Measurements from ENCODE around the gene ACTR3C. TPM values are rescaled to one million over a fixed set of nuclear protein-coding genes. Genes with fewer than 3 reads are reported as not detected.

Gene ACTR3C
- total RNA-seq (10 to 100 TPM; 14.5 to 50.0 (median 31.8) TPM), polyA plus RNA-seq (10 to 100 TPM in 2 of 3 donors, 1 to 10 TPM in 1; 6.6 to 16.9 (median 10.7) TPM)
- long read RNA-seq, donor 1, full-length matches to known transcripts, result 1 of 1 reads
- long read RNA-seq, donor 1, partial matches to known transcripts, result 0 of 1 reads
- long read RNA-seq, donor 1, other reads (novel, unspliced or antisense), result 0 of 1 reads
- long read RNA-seq, donor 2, result 0 reads
- long read RNA-seq, donor 3, result 0 reads
- long read RNA-seq, donor 4, partial matches to known transcripts, result 2 of 15 reads
- long read RNA-seq, donor 4, other reads (novel, unspliced or antisense), result 13 of 15 reads
- long read RNA-seq, donor 5, partial matches to known transcripts, result 3 of 17 reads
- long read RNA-seq, donor 5, other reads (novel, unspliced or antisense), result 14 of 17 reads
- long read RNA-seq, donor 6, partial matches to known transcripts, result 2 of 10 reads
- long read RNA-seq, donor 6, other reads (novel, unspliced or antisense), result 8 of 10 reads
- long read RNA-seq, donor 7, result 0 reads
- long read RNA-seq, donor 8, full-length matches to known transcripts, result 2 of 32 reads
- long read RNA-seq, donor 8, partial matches to known transcripts, result 16 of 32 reads
- long read RNA-seq, donor 8, other reads (novel, unspliced or antisense), result 14 of 32 reads
- long read RNA-seq, donor 9, result 0 reads
- long read RNA-seq, donor 10, result 0 reads

DNA sequence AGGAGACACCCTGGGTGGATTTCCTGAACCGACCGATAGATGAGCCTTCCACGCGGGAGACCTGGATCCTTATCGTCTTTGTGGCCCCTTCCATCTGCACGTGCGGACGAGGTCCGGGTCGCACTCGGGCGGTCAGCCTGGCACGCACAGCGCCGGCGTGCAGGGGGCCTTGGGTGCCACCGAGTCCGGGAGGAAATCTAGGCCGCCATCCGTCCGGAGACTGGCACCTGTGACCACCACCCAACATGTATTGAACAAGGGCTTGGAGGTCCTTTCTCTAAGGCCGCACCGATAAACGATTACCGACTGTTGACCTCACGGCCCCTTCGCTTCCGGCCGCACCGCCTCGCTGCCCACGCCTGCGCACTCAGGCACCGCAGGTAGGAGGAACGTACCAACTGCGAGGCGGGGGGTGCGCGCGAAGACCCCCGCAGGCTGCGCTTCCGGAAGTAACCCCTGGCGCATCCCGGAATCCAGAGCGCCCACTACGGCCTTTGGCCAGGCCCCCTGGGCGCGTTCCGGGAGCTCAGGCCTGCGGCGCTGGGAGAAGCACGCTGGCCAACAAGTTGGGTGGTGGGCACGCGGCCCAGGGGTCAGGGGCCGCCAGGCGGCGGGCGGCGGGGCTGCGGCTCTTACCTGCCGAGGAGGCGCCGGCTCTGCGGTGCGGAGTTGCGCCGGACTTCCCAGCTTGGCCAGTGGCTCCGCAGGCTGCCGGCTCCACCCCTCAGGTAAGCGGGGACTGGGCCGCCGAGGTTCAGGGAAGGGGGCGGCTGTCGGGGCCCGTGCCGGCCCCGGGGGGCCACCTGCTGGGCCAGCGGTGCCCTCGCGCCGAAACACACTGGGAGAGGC is at the start of gene ACTR3C, which contains the start of gene LRRC61:
ACTR3C (minus strand) TSS at position 713 of the 849 bp plus-strand sequence. CDS start 28,249 bp downstream, outside the sequence.
LRRC61 (plus strand) TSS at position 523 of the 849 bp plus-strand sequence. CDS start 13,507 bp downstream, outside the sequence.
- H3K36me3 ChIP-seq (replicated peaks in 1 of 2), result peaks cover 0 to 15% of the 10 kb centered on the region in 2 donors
- no peaks in the 10 kb centered on the region for H3K9me3 ChIP-seq (replicated peaks in 1 of 3)
- intact Hi-C loops (cut with DNase I), result no loop called here
- peak within 1 kb of the TSS; percentile 16 to 88 (median 46) for H3K4me3 ChIP-seq
- H3K4me1 ChIP-seq (replicated peaks in 1 of 2), result peaks cover 19 to 68% of the 10 kb centered on the region in 2 donors
- 7 to 60% (median 11%) methylated on average over 1 to 82 of the region's 82 CpGs for WGBS, 4 donors
- peak within 1 kb of the TSS; percentile 78 to 97 (median 90) for H3K27ac ChIP-seq
- DNase-seq, result peak; percentile 55 to 70 (median 64)
- TF ChIP-seq POLR2A (IDR thresholded peaks at IDR 0.05) (peak in 1 of 2 donors; percentile 24), CTCF (IDR thresholded peaks at IDR 0.05) (peak in 3 of 6 experiments; percentile 7 to 29 (median 17))
- no peaks in the 10 kb centered on the region for H3K27me3 ChIP-seq

- Histone ChIP-seq H3K27me3 (no peaks in the 10 kb centered on the region), H3K9me3 (replicated peaks in 1 of 3) (no peaks in the 10 kb centered on the region), H3K4me1 (replicated peaks in 1 of 2) (peaks cover 20 to 38% of the 10 kb centered on the region in 2 donors), H3K27ac (peak overlapping the region in 3 of 5 donors; percentile 23 to 56 (median 30)), H3K36me3 (replicated peaks in 1 of 2) (peaks cover 0 to 41% of the 10 kb centered on the region in 2 donors), H3K4me3 (no peak overlapping the region)
- intact Hi-C loops (cut with DNase I), result loop anchor here in 1 of 2 donors (5.0 kb wide), 1 partner anchor 35 kb away; no protein-coding TSS in a partner anchor
- peak in 1 of 7 donors; percentile 14 for DNase-seq
- no peak for TF ChIP-seq CTCF (IDR thresholded peaks at IDR 0.05)
- TF ChIP-seq POLR2A (IDR thresholded peaks at IDR 0.05), result no peak
- 83 to 84% (median 83%) methylated on average over 21 to 79 of the region's 79 CpGs for WGBS, 4 donors
Observed at GRCh38 chr7:150372271-150373048, 49.1 kb upstream of the ACTR3C start.

DNA sequence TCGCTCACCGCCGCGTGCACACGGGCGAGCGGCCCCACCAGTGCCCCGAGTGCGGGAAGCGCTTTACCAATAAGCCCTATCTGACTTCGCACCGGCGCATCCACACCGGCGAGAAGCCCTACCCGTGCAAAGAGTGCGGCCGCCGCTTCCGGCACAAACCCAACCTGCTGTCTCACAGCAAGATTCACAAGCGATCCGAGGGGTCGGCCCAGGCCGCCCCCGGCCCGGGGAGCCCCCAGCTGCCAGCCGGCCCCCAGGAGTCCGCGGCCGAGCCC is 48.6 kb upstream of the ACTR3C start:
- Histone ChIP-seq H3K4me3 (no peak overlapping the region), H3K4me1 (replicated peaks in 1 of 2) (peaks cover 20 to 35% of the 10 kb centered on the region in 2 donors), H3K27ac (no peak overlapping the region), H3K27me3 (no peaks in the 10 kb centered on the region), H3K36me3 (replicated peaks in 1 of 2) (peaks cover 0 to 41% of the 10 kb centered on the region in 2 donors), H3K9me3 (replicated peaks in 1 of 3) (no peaks in the 10 kb centered on the region)
- TF ChIP-seq CTCF (IDR thresholded peaks at IDR 0.05) (no peak), POLR2A (IDR thresholded peaks at IDR 0.05) (no peak)
- DNase-seq, result peak in 1 of 7 donors; percentile 13
- WGBS, 4 donors, result 89 to 99% (median 94%) methylated on average over 12 to 30 of the region's 30 CpGs
- intact Hi-C loops (cut with DNase I), result loop anchor here in 1 of 2 donors (5.0 kb wide), 1 partner anchor 35 kb away; no protein-coding TSS in a partner anchor

Measured in adrenal gland (tissue), 19 donors.